ENCODE data around the gene CHST9.
"Not testable (repeated sequence)": the region's sequence is repeated elsewhere in the genome, so short reads cannot be mapped to it uniquely, and the experiment has no call there.

Gene CHST9

GRCh38 chr18:27093290-27093689 lies 91.8 kb downstream of the CHST9 start:
- DNase-seq = not testable (repeated sequence)

GRCh38 chr18:27081701-27082100 lies 103.4 kb downstream of the CHST9 start:
- DNase-seq = no peak

- no peak for DNase-seq
Measured at GRCh38 chr18:27075828-27076227, 109.3 kb downstream of the CHST9 start.

- no peak for DNase-seq
Measured at GRCh38 chr18:27073404-27073830, 111.7 kb downstream of the CHST9 start.

- DNase-seq = no peak
Measured at GRCh38 chr18:27064673-27065072, 120.4 kb downstream of the CHST9 start.

GRCh38 chr18:27062802-27063201 lies 122.3 kb downstream of the CHST9 start:
- DNase-seq = no peak

GRCh38 chr18:27061488-27062095 lies 123.5 kb downstream of the CHST9 start:
- no peak for DNase-seq

- no peak for DNase-seq
Measured at GRCh38 chr18:27057519-27058234, 127.4 kb downstream of the CHST9 start.

- DNase-seq = no peak
Measured at GRCh38 chr18:27054926-27055325, 130.2 kb downstream of the CHST9 start.

- no peak for DNase-seq
Measured at GRCh38 chr18:27049969-27050368, 135.1 kb downstream of the CHST9 start.

GRCh38 chr18:27045342-27045741 lies 139.8 kb downstream of the CHST9 start:
- no peak for DNase-seq

- DNase-seq = no peak
Measured at GRCh38 chr18:27042177-27042576, 142.9 kb downstream of the CHST9 start.

GRCh38 chr18:27040796-27041195 lies 144.3 kb downstream of the CHST9 start:
- DNase-seq = no peak

- no peak for DNase-seq
Measured at GRCh38 chr18:27033722-27034121, 151.4 kb downstream of the CHST9 start.

- DNase-seq = no peak
Measured at GRCh38 chr18:27030421-27030820, 154.7 kb downstream of the CHST9 start.

GRCh38 chr18:27022477-27022876 lies 162.6 kb downstream of the CHST9 start:
- no peak for DNase-seq

GRCh38 chr18:27017901-27018500 lies 167.1 kb downstream of the CHST9 start:
- no peak for DNase-seq

- DNase-seq = no peak
Measured at GRCh38 chr18:27014841-27015240, 170.3 kb downstream of the CHST9 start.

- no peak for DNase-seq
Measured at GRCh38 chr18:27010784-27011183, 174.3 kb downstream of the CHST9 start.

- DNase-seq = no peak
Measured at GRCh38 chr18:27009293-27009692, 175.8 kb downstream of the CHST9 start.

GRCh38 chr18:27008575-27008974 lies 176.5 kb downstream of the CHST9 start:
- DNase-seq = no peak

GRCh38 chr18:27007880-27008279 lies 177.2 kb downstream of the CHST9 start:
- no peak for DNase-seq

- DNase-seq = no peak
Measured at GRCh38 chr18:27005589-27005988, 179.5 kb downstream of the CHST9 start.

Measured in NCI-H2029 (cell line).